Measurements from ENCODE around the gene MMP7. TPM values are rescaled to one million over a fixed set of nuclear protein-coding genes. Genes with fewer than 3 reads are reported as not detected.

Gene MMP7
- total RNA-seq, 4 donors from 2014 or later: not detected

- DNase-seq: no peak
- peaks cover 36 to 72% (median 52%) of the 10 kb centered on the region in 4 donors for H3K4me1 ChIP-seq
- whole genome bisulfite sequencing, 2 donors (ENCODE audit: low coverage in 1 of 2): 94 to 96% methylated on average over 3 to 4 of the region's 4 CpGs
- in situ Hi-C loops (cut with MboI; ENCODE audit: low pct_ligation_motif_present in 1 of 4, low pct_unique_long_range_greater_than_20kb in 1 of 4, low sequenced_read_pairs in 3 of 4) (no loop called here), intact Hi-C loops (cut with DNase I; ENCODE audit: low total_unique reads) (no loop called here)
- H3K4me3 ChIP-seq: no peak overlapping the region
- no peaks in the 10 kb centered on the region for H3K9me3 ChIP-seq
- H3K36me3 ChIP-seq: no peaks in the 10 kb centered on the region
- H3K27me3 ChIP-seq: no peaks in the 10 kb centered on the region
- H3K27ac ChIP-seq: no peak overlapping the region
- no peak for TF ChIP-seq CTCF (IDR thresholded peaks at IDR 0.05)
- no peak for TF ChIP-seq POLR2A (IDR thresholded peaks at IDR 0.05)
Observed at GRCh38 chr11:102472127-102472526, 58.4 kb downstream of the MMP7 start.

DNA sequence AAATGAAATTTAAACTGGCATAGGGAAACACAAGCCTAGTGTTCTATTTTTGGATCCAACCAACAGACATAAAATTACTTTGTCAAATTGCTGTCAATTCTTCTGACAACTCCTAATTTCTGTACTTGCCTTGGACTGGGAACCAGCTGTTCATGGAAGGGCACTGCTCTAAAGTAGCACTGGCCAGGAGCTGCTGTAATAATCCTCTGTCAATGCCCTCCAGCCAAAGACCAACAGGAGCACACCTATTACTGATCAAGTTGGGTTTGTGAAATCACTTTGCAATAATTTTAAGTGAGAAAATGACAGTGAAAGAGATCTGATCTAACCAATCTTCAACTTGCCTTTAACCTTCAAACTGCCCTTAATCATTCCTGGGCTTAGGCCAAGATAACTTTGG is 59.1 kb downstream of the MMP7 start:
- intact Hi-C loops (cut with DNase I; ENCODE audit: low total_unique reads): no loop called here
- DNase-seq: no peak
- Histone ChIP-seq H3K27me3 (no peaks in the 10 kb centered on the region), H3K4me3 (no peak overlapping the region), H3K36me3 (no peaks in the 10 kb centered on the region), H3K4me1 (peaks cover 34 to 72% (median 53%) of the 10 kb centered on the region in 4 donors), H3K9me3 (no peaks in the 10 kb centered on the region), H3K27ac (no peak overlapping the region)
- TF ChIP-seq POLR2AphosphoS5 (IDR thresholded peaks at IDR 0.05) (no peak), EP300 (IDR thresholded peaks at IDR 0.05; ENCODE audit: low read depth) (no peak), CTCF (IDR thresholded peaks at IDR 0.05) (no peak), POLR2A (IDR thresholded peaks at IDR 0.05) (no peak)
- in situ Hi-C loops (cut with MboI; ENCODE audit: low pct_ligation_motif_present in 1 of 4, low pct_unique_long_range_greater_than_20kb in 1 of 4, low sequenced_read_pairs in 3 of 4): no loop called here

Other genes starting within 250 kb of the MMP7 start
- 10 to 100 TPM in 3 of 4 donors, 1 to 10 TPM in 1; 2.2 to 57.8 (median 53.0) TPM for gene BIRC3, start 213.3 kb downstream of the MMP7 start, total RNA-seq
- 10 to 100 TPM; 66.5 to 95.9 (median 73.2) TPM for gene BIRC2, start 183.5 kb downstream of the MMP7 start, total RNA-seq
- 100 to 1,000 TPM in 2 of 4 donors, 10 to 100 TPM in 2; 55.4 to 137 (median 104) TPM for gene TMEM123, start 78.0 kb downstream of the MMP7 start, total RNA-seq
- not detected for gene MMP20, start 94.6 kb upstream of the MMP7 start, total RNA-seq
- under 1 TPM in 1 of 4 donors, not detected in 3; 0.27 TPM for gene MMP27, start 175.0 kb upstream of the MMP7 start, total RNA-seq
- not detected for gene MMP8, start 194.2 kb upstream of the MMP7 start, total RNA-seq
- under 1 TPM in 1 of 4 donors, not detected in 3; 0.48 TPM for gene MMP10, start 249.9 kb upstream of the MMP7 start, total RNA-seq